Left cardiac atrium (tissue), 4 donors: ENCODE results near the gene MCAT. TPM values are rescaled to one million over a fixed set of nuclear protein-coding genes. Genes with fewer than 3 reads are reported as not detected.
"Not testable (repeated sequence)": the region's sequence is repeated elsewhere in the genome, so short reads cannot be mapped to it uniquely, and the experiment has no call there.

Source experiments
- ATAC-seq, 2 donors: fragments of 200-7000 bp; cut with Tn5 transposase; one replicate each; pipeline ENCODE4 v1.9.1; 2020; ENCODE audit warnings: mild to moderate bottlenecking in 2 of 2, moderate library complexity in 2 of 2
- DNase-seq: peaks from one replicate; pipeline ENCODE4 v3.0.0-alpha.2; 2020
- intact Hi-C, 2 donors: fragments of 100-400 bp; cut with DNase I; formaldehyde crosslinking; loops; one replicate each; pipeline versions ENCODE4 v1.14.1 to v1.15.1; 2022 to 2023
- total RNA-seq, 2 donors: library from RNA; stranded (reverse); fragmentation: NEBNext Ultra II Directional; extraction: Animal tissue kit (Norgen Biotek cat#: 25700); gene quantifications; one replicate each; pipeline ENCODE4 v1.2.1, GENCODE V29; 2021
- donor health status: DM: no; HTN: yes; CAD: no.
- donor health status: DM: no; HTN: yes; CAD: no; lungs with severe emphysema.
- donor health status: DM: yes; HTN: yes; CAD: no.
- donor health status: Dilated cardiomyopathy.

MCAT gene
- total RNA-seq, 2 donors from 2014 or later = 10.4 to 12.7 TPM

- peak in 1 of 2 donors; percentile 20 for ATAC-seq
- DNase-seq = no peak
- intact Hi-C loops = no loop called here
These were observed 16.4 kb upstream of the MCAT start for GRCh38 chr22:43159484-43160178.

- DNase-seq = no peak
- intact Hi-C loops = no loop called here
- ATAC-seq = no peak
These were observed 15.7 kb upstream of the MCAT start for GRCh38 chr22:43158778-43159483.

- no peak for DNase-seq
- intact Hi-C loops = no loop called here
- ATAC-seq = no peak
These were observed 14.8 kb upstream of the MCAT start for GRCh38 chr22:43157874-43158546.

- intact Hi-C loops = no loop called here
- no peak for DNase-seq
- no peak for ATAC-seq
These were observed 13.2 kb upstream of the MCAT start for GRCh38 chr22:43156413-43156812.

GRCh38 chr22:43155789-43156188 is 12.6 kb upstream of the MCAT start:
- intact Hi-C loops = no loop called here
- DNase-seq = no peak
- ATAC-seq = no peak

GRCh38 chr22:43154887-43155536 is 11.8 kb upstream of the MCAT start:
- ATAC-seq (no peak), DNase-seq (no peak)
- intact Hi-C loops = no loop called here

GRCh38 chr22:43153899-43154298 is 10.7 kb upstream of the MCAT start:
- ATAC-seq = no peak
- intact Hi-C loops = no loop called here
- DNase-seq = no peak

GRCh38 chr22:43152357-43153071 is 9.3 kb upstream of the MCAT start:
- DNase-seq = peak; percentile 84
- intact Hi-C loops = no loop called here
- peak; percentile 75 to 86 for ATAC-seq

- DNase-seq (no peak), ATAC-seq (no peak)
- intact Hi-C loops = no loop called here
These were observed 8.8 kb upstream of the MCAT start for GRCh38 chr22:43152003-43152356.

- peak; percentile 89 to 90 for ATAC-seq
- intact Hi-C loops = no loop called here
- DNase-seq = peak; percentile 87
These were observed 8.2 kb upstream of the MCAT start, which contains the start of gene TSPO for GRCh38 chr22:43151251-43152002. Gene TSPO, plus strand, starts transcription at chr22:43151559. Its CDS starts 7,680 bp downstream, at chr22:43159239.

- DNase-seq (no peak), ATAC-seq (no peak)
- intact Hi-C loops = no loop called here
These were observed 7.6 kb upstream of the MCAT start for GRCh38 chr22:43150731-43151206.

- intact Hi-C loops = no loop called here
- ATAC-seq (no peak), DNase-seq (no peak)
These were observed 5.4 kb upstream of the MCAT start for GRCh38 chr22:43148581-43148980.

- intact Hi-C loops = no loop called here
- DNase-seq (no peak), ATAC-seq (no peak)
These were observed 4.6 kb upstream of the MCAT start for GRCh38 chr22:43147821-43148220.

- ATAC-seq = not testable (repeated sequence)
These were observed 3.1 kb upstream of the MCAT start for GRCh38 chr22:43146332-43146731.

GRCh38 chr22:43145371-43145770 is 2.2 kb upstream of the MCAT start:
- DNase-seq, ATAC-seq, intact Hi-C loops: not testable (repeated sequence)

More at GRCh38 chr22:43146332-43146731, 3.1 kb upstream of the MCAT start:
- intact Hi-C loops, DNase-seq: not testable (repeated sequence)

- ATAC-seq (no peak), DNase-seq (no peak)
- intact Hi-C loops = no loop called here
These were observed 1.8 kb upstream of the MCAT start for GRCh38 chr22:43144949-43145348.

GRCh38 chr22:43136801-43137200 is 6.4 kb downstream of the MCAT start:
- intact Hi-C loops = no loop called here
- DNase-seq (no peak), ATAC-seq (no peak)

- intact Hi-C loops = no loop called here
These were observed 6.9 kb downstream of the MCAT start for GRCh38 chr22:43136255-43136654.

More at GRCh38 chr22:43136255-43136654, 6.9 kb downstream of the MCAT start:
- DNase-seq = peak; percentile 61
- peak; percentile 47 to 62 for ATAC-seq
